Muscle of arm (tissue), 12 donors: ENCODE measurements around the gene DPEP1. TPM values are rescaled to one million over a fixed set of nuclear protein-coding genes. Genes with fewer than 3 reads are reported as not detected.

Experiments used
- DNase-seq: peaks from one replicate; pipeline ENCODE4 v3.0.0-alpha.2; 2013
- polyA plus RNA-seq, 12 donors: library from polyadenylated mRNA; unstranded; fragments of 120-200 nt; gene quantifications; one replicate each; pipeline ENCODE4 v1.2.1, GENCODE V29; 2013; ENCODE audit not compliant: insufficient read length in 12 of 12

Gene DPEP1
- polyA plus RNA-seq, 12 donors = 0.30 to 4.1 (median 0.76) TPM; not detected in 2

DNA sequence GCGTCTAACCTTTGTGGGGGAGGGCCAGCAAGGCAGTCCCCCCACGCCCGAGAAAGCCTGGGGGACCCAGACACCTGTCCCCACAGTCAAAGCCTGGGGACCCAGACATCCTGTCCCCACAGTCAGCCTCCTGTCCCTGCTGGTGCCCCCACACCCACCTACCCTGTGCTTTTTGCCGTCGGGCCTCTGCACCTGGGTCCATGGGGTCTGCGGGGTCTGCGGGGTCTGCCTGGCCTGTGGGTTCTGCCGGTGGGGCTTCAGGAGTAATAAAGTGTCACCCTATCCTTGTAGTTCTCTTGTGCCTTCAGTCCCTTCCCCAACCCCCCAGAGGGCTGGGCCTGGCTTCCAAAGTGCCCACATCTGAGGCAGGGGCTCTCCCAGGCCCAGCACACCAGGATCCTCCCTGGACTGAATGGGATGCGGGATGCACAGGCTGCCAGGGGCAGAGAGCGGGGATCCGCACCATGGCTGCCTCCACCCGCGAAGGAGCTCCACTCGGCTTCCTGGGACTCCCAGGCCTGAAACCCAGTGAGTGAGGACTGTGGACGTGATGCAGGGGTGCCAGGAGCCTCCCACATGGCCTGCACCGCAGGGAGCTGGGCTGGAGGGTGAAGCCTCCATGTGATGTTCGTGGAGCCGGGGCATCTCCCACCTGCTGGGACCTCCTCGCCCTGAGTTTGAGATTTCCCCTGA is 16.3 kb upstream of the DPEP1 start:
- no peak for DNase-seq

DNA sequence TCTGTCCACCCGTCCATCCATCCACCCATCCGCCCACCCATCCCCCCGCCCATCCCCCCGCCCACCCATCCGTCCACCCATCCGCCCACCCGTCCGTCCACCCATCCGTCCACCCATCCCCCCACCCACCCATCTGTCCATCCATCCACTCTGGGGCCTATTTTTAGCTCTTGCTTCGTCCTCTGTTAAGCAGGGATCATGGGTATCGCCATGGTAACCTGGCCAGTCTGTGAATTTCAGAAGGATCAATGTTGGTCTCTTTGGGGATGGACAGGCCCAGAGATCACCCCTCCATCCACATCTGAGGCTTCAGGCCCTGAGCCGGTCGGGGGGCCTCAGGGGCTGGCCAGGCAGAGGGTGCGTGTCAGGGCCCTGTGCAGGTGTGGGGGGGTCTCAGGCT is 15.2 kb upstream of the DPEP1 start:
- DNase-seq = no peak

- no peak for DNase-seq
Observed at GRCh38 chr16:89599451-89599858, 14.0 kb upstream of the DPEP1 start.

DNA sequence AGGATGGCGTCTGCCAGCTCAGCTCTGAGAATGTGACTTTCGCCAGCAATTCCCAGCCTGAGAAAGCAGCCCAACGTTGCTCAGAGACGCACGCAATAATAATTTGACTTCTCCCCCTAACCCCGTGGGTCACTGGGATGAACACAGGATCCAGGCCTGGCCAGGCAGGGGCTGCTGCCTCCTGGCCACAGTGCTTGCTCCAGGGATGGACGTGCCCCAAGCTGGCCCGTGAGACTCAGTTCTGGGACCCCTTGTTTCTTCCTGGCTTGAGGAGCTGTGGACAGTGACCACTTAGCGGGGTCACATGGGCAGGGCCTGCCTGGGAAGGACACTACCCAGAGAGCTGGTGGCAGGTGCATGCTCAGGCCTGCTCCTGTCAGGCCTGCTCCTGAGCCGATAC is 13.5 kb upstream of the DPEP1 start:
- DNase-seq = no peak

- DNase-seq = no peak
Observed at GRCh38 chr16:89600427-89600826, 13.0 kb upstream of the DPEP1 start.

DNA sequence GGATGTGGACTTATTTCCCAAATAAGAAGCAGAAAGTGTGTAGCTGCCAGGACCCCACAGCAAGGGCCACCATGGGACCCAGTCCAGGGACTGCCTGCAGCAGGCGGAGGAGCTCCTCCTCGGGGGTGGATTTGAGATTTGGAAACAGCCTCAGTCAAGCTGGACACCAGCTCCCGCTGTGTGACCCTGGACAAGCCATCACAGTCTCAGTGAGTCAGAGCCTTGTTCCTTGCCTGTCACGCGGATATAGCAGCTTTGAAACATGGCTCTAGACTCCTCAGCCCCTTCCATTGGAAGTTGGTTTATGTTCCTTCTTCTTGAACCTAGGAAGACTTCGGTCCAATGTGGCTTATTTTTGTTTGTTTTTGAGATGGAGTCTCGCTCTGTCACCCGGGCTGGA is 12.5 kb upstream of the DPEP1 start:
- no peak for DNase-seq

DNA sequence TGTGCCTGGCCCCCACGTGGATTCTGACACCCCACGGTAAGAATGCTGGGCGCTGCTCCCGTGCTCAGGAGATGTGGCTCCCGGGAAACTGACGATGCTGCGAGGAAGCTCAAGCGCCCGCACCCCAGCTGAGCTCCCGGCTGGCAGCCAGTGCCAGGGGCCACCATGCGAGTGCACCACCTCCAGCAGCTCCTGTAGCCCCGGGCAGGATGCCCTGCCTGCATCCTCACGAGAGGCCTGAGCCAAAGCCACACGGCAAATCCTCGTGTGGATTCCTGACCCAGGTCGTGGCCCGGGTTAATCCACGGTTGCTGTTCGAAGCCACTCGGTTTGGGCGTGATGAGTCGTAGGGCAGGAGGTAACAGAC is 11.6 kb upstream of the DPEP1 start:
- DNase-seq = no peak

DNA sequence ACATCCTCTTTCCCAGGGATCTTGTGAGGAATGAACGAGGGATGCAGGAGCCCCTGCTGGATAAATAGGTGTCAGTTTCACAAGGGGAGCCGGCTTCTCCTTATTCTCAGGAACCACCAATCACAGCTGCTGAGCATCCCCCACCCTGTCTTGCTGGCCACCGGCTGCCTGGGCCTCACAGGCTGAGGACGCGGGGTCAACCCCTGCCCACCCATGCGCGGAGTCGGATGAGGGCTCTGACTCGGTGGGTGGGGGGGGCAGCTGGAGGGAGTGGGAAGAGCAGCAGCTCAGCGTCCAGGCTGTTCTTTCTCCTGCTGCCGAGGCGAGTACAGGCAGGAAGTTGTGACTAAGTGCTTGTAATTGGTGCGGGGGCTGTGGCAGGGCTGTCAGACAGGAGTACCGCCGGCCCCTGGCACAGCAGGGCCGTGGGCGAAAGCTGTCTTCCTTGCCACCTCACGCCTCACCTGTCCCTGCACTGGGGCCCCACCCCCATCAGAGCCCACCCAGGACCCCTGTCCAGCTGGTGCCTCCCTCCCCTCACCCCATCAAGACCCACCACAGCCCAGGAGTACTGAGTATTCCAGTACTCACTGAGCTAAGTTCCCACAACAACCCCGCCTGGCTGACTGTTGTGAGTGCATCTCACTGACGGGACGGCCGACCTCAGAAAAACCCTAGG is 11.0 kb upstream of the DPEP1 start:
- DNase-seq = no peak

DNA sequence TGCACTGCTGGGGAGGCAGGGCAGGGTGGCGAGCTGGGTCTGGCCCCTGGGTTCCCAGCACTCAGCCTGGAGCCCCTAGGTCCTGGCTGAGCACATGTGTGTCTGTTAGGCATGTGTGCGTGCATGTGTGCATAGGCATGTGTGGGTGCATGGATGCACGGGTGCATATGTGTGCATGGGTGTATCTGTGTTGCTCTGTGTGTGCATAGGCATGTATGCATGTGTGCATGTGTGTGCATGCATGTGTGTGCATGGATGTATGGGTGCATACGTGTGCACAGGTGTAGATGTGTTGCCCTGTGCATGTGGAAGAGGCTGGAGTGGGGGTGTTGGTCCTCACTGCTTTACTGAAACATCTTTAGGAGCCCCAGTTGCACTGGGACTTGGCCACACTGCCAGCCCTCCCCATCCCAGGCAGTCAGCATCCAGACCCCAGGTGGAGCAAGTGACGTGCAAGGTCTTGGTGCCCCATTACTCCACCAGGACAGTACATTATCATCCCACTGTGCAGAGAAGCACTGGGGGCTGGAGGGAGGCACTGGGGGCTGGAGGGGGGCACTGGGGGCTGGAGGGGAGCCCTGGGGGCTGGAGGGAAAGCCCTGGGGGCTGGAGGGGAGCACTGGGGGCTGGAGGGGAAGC is 10.4 kb upstream of the DPEP1 start:
- DNase-seq = no peak

GRCh38 chr16:89604764-89605163 is 8.7 kb upstream of the DPEP1 start:
- DNase-seq = no peak

DNA sequence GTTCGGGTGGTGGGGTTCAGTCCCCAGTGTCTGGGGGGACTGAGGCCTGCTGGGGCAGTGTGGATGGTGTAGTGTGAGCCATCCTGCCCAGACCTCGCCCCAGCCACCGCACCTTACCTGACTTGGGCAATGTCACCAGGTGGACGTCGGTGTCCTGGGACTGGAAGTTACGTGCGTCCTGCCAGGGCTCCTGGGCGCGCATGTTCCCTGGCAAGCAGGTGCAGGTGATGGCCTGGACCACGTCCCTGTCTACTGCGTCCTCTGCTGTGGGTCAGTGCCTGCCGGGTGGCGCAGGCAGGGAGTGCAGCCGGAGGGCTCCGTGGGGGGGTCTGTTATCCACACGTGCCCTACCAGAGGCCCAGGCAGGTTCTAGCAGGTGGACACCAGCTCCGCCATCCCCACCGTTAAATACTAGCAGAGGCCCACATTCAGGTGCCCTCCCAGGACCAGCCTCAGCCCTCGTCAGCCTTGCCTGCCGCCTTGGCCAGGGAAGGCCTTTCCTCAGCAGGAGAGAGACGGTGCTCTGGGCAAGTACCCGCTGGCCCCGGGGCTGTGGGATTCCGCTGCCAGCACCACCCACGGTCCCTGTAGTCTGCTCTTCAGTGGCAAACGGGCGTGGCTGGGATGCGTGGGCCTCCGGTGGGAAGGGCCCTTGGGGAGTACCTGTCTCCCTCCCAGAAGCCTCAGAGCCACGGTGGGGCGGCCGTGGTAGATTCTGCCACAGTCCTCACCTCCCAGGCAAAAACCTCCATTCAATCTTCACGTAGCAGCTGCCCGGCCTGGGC is 8.1 kb upstream of the DPEP1 start:
- no peak for DNase-seq

DNA sequence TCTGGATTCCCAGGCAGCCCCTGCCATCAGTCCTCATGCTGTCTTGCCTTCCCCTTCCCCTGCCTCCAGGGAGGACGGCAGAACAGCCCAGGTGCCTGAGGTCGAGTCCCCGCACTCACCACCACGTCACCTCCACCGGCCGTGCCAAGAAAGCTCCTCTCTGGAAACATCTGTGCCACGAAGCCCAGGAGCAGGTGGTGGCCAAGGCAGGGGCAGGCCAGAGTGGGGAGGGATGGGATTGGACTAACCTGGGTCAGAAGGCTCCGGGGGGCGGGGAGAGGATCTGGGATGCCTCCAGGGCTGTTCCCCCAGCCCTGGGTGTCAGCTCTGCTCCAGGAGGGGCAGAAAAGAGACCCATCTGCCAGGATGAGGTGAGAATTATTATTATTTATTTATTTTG is 7.4 kb upstream of the DPEP1 start:
- no peak for DNase-seq

GRCh38 chr16:89607453-89607852 is 6.0 kb upstream of the DPEP1 start:
- DNase-seq = no peak

GRCh38 chr16:89607937-89608740 is 5.3 kb upstream of the DPEP1 start:
- DNase-seq = no peak

DNA sequence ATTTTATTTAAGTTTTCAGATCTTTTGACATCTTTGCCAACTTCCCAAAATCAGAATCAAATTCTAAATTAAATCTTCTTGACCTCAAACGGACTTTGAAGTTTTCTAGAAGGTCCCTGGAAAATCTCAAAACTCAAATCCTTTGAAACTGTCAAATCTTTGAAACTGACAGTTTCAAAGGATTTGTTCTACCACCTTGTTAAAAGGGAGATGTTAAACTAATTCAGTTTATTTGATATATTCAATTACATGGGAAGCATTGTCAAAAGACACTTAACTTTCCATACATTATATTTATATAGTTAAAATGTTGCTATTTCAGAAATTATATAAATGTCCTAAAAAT is 3.4 kb upstream of the DPEP1 start:
- DNase-seq = no peak

- DNase-seq = no peak
Observed at GRCh38 chr16:89612415-89613166, 851 bp upstream of the DPEP1 start.

DNA sequence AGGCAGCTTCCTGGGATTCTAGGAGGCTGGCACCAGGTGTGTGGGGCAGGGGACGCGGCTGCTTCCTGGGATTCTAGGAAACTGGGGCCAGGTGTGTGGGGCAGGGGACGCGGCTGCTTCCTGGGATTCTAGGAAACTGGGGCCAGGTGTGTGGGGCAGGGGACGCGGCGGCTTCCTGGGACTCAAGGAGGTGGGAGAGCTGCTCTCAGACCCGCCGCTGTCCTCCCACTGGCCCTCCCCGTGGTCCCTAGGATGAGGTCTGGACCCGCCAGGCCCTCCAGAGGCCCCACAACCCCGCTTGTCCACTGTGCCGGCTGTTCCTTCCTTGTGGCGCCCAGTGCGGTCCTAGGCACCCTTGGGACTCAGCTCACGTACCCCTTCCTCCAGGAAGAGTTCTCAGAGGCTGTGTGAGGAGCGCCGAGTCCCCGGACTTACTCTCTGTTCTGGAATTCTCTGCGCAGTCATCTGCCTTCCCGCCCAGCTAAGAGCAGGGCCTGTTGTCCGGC is 565 bp downstream of the DPEP1 start:
- no peak for DNase-seq

GRCh38 chr16:89615176-89615575 is 1.7 kb downstream of the DPEP1 start:
- no peak for DNase-seq

DNA sequence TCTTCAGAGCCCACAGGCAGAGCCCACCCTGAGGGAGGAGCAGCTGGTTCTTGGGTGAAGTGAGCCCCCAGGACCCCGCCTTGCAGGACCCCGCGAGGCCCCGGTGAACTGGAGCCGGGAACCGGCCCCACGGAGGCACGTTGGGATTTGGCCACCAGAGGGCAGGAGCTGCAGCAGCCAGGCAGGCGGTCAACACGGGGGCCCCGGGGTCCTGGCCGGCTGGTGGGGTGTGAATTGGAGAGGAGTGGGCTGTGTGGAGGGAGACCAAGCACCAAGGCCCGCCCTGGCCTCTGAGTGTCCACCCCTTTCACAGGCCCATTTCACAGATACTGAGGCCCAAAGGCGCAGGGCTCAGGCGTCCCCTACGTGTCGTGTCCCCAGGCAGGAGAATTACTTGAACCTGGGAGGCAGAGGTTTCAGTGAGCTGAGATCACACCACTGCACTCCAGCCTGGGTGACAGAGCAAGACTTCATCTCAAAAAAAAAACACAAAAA is 2.2 kb downstream of the DPEP1 start:
- no peak for DNase-seq

DNA sequence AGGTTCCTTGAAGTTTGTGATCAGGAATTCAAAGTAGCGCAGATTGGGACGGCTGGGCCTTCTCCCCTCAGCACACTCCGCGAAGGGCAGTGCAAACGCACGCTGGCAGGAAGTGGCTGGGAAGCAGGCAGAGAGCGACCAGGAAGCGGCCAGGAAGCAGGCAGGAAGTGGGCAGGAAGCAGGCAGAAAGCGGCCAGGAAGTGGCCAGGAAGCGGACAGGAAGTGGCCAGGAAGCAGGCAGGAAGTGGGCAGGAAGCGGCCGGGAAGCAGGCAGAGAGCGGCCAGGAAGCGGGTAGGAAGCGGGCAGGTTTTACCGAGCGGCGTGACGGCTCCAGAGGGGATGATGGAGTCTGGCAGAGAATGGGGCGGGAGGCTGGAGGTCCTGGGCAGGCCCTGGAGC is 3.2 kb downstream of the DPEP1 start:
- no peak for DNase-seq

DNA sequence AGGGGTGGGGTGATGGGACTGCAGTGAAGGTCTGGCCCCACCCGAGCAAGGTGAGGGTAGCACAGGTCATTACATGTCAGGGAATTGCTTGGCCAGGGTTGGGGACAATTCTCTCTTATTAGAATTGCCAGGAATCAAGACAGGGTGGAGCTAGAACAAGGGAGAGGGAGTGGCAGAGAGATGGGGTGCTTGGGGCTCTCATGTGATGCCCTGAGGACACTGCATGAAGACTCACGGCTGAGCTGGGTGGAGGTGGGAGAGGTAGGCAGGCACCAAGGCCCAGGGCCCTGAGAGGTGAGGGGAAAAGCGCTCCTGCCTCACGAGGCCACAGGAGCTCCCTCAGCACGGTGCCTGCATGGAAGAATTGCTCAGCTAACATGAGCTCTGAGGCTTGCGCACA is 3.6 kb downstream of the DPEP1 start:
- no peak for DNase-seq
